Fibroblast of gingiva (primary cell): ENCODE results near the gene RALGDS.

Source experiments
- DNase-seq: peaks from one replicate; pipeline ENCODE4 v3.0.0-alpha.2; 2011; ENCODE audit warnings: low read depth

RALGDS gene

GRCh38 chr9:133051966-133052539 lies 69.0 kb downstream of the RALGDS start:
- no peak for DNase-seq

- no peak for DNase-seq
Observed at GRCh38 chr9:133051281-133051900, 69.6 kb downstream of the RALGDS start.

- DNase-seq = no peak
Observed at GRCh38 chr9:133050781-133051180, 70.3 kb downstream of the RALGDS start.

GRCh38 chr9:133050142-133050541 lies 70.9 kb downstream of the RALGDS start:
- DNase-seq = peak; percentile 42

- no peak for DNase-seq
Observed at GRCh38 chr9:133049043-133049442, 72.0 kb downstream of the RALGDS start.

- DNase-seq = no peak
Observed at GRCh38 chr9:133048595-133048994, 72.4 kb downstream of the RALGDS start.
